SK-N-SH (cell line): ENCODE results near the gene ARHGAP26.
A peak's percentile ranks its signal among the peaks of the same experiment; 100 is the strongest.

Source experiments
- CTCF ChIP-seq: fragments of 200-600 bp; sonication (generic); IDR thresholded peaks from 2 replicates; pipeline ENCODE4 v1.6.1; 2017; ENCODE audit warnings: antibody characterized with exemption, mild to moderate bottlenecking, moderate library complexity
- EP300 ChIP-seq, 2 experiments: IDR thresholded peaks; 2 replicates each; pipeline versions ENCODE4 v1.4.0 to v1.6.1; 2012; ENCODE audit warnings: borderline replicate concordance in 1 of 2, low read depth in 1 of 2, low read length in 1 of 2
- EZH2phosphoT487 ChIP-seq: fragments of 200-600 bp; sonication (generic); IDR thresholded peaks from 2 replicates; pipeline ENCODE4 v1.6.1; 2017; ENCODE audit warnings: low read depth, mixed run types, mild to moderate bottlenecking, antibody characterized with exemption, moderate library complexity, borderline replicate concordance
- FOXM1 ChIP-seq: IDR thresholded peaks from 2 replicates; pipeline ENCODE4 v1.4.0; 2012; ENCODE audit warnings: low read depth, mild to moderate bottlenecking
- GABPA ChIP-seq: IDR thresholded peaks from 2 replicates; pipeline ENCODE4 v1.4.0; 2012; ENCODE audit warnings: low read depth, mild to moderate bottlenecking
- JUND ChIP-seq: IDR thresholded peaks from 2 replicates; pipeline ENCODE4 v1.4.0; 2012
- MEF2A ChIP-seq: IDR thresholded peaks from 2 replicates; pipeline ENCODE4 v1.4.0; 2012; ENCODE audit warnings: low read depth, borderline replicate concordance
- MXI1 ChIP-seq: IDR thresholded peaks from 2 replicates; pipeline ENCODE4 v1.6.1; 2012; ENCODE audit warnings: mild to moderate bottlenecking, low read depth, low read length, improper control_type of control experiment
- PBX3 ChIP-seq: IDR thresholded peaks from 2 replicates; pipeline ENCODE4; 2012
- REST ChIP-seq: IDR thresholded peaks from 2 replicates; pipeline ENCODE4 v1.6.1; 2012; ENCODE audit warnings: mild to moderate bottlenecking, low read depth, low read length, moderate library complexity
- SMC3 ChIP-seq: IDR thresholded peaks from 2 replicates; pipeline ENCODE4 v1.6.1; 2012; ENCODE audit warnings: low read depth, low read length, improper control_type of control experiment
- TAF1 ChIP-seq: IDR thresholded peaks from 2 replicates; pipeline ENCODE4 v1.6.1; 2012; ENCODE audit warnings: low read depth, mild to moderate bottlenecking, low read length, moderate library complexity, borderline replicate concordance
- TCF12 ChIP-seq: IDR thresholded peaks from 2 replicates; pipeline ENCODE4 v1.4.0; 2012

GRCh38 chr5:142959683-142960657 is 189.8 kb downstream of the ARHGAP26 start:
- TF ChIP-seq REST = no peak
- TF ChIP-seq CTCF = no peak
- no peak for TF ChIP-seq EZH2phosphoT487
- TF ChIP-seq TAF1 = no peak
- peak; percentile 78 for TF ChIP-seq FOXM1
- TF ChIP-seq GABPA = no peak
- peak; percentile 90 for TF ChIP-seq TCF12
- TF ChIP-seq JUND = peak; percentile 97
- no peak for TF ChIP-seq MXI1
- TF ChIP-seq PBX3 = peak; percentile 81
- peak in 1 of 2 experiments; percentile 90; a peak in 2 of 4 replicates for TF ChIP-seq EP300 (IDR thresholded peaks at IDR 0.05; ENCODE audit: borderline replicate concordance in 1 of 2, low read depth in 1 of 2, low read length in 1 of 2)
- no peak for TF ChIP-seq SMC3
- TF ChIP-seq MEF2A = no peak
